OCI-LY7 (cell line): ENCODE data around the gene IRS1.

Source experiments
- EZH2phosphoT487 ChIP-seq: fragments of 200-600 bp; sonication (generic); IDR thresholded peaks from 2 replicates; pipeline ENCODE4 v1.6.1; 2018; ENCODE audit warnings: low read depth, borderline replicate concordance, mild to moderate bottlenecking, mixed run types, antibody characterized with exemption, low read length, moderate library complexity, mixed read lengths
- TF ChIP-seq, protein P1 (sequence below): fragments of 200-600 bp; sonication (generic); conservative IDR thresholded peaks from 2 replicates; pipeline ENCODE4 v1.5.1; 2014; ENCODE audit warnings: mild to moderate bottlenecking, antibody characterized with exemption, low read length, moderate library complexity, mixed read lengths

DNA sequence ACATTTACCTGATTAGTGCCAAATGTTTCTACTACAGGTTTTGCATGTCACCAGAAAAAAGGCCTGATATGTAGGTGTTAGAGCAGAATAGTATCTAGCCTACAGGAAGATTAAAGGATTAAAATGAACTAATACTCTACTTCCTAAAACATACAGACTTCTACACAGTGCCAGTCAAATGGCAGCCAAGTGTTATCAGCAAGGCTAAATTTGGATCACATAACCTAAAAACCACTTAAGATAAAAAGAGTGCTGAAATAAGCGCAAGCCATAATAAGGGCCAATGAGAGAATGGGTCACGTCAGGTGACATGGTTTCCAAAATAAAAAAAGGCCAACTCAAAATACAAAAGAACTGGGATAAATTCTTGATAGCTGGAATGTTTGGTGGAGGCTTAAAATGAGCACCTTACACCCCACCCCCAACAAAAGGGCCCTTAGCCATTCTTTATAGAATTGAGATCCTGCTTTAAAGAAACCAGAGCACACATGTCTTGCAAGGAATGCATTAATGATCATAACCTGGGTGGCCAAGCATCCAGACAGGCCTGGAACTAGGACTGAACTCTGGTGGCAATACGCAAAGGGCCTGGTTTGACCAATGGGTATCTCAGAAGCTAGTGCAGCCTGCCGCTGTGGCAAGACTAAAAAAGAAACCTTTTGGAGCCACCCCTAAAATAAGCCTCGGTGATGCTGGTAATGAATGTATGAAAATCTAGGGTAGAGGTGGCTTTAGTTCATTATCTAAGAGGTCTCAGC, 32.4 kb downstream of the IRS1 start:
- TF ChIP-seq, protein P1, sequence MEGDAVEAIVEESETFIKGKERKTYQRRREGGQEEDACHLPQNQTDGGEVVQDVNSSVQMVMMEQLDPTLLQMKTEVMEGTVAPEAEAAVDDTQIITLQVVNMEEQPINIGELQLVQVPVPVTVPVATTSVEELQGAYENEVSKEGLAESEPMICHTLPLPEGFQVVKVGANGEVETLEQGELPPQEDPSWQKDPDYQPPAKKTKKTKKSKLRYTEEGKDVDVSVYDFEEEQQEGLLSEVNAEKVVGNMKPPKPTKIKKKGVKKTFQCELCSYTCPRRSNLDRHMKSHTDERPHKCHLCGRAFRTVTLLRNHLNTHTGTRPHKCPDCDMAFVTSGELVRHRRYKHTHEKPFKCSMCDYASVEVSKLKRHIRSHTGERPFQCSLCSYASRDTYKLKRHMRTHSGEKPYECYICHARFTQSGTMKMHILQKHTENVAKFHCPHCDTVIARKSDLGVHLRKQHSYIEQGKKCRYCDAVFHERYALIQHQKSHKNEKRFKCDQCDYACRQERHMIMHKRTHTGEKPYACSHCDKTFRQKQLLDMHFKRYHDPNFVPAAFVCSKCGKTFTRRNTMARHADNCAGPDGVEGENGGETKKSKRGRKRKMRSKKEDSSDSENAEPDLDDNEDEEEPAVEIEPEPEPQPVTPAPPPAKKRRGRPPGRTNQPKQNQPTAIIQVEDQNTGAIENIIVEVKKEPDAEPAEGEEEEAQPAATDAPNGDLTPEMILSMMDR: no peak
- TF ChIP-seq EZH2phosphoT487: no peak
